HepG2 (cell line): Measurements from ENCODE around the gene CDH13. TPM values are rescaled to one million over a fixed set of nuclear protein-coding genes. Genes with fewer than 3 reads are reported as not detected.

ENCODE experiments used
- ATAC-seq: fragments of 200-7000 bp; cut with Tn5 transposase; 3 replicates; pipeline ENCODE4 v1.9.1; 2020; ENCODE audit warnings: mild to moderate bottlenecking, moderate library complexity
- BruUV-seq: library from RNA; stranded (reverse); fragments of 400-500 nt; replicated peaks from 2 replicates; lab custom pipeline; 2021; lab: Mats Ljungman, UMichigan
- CTCF ChIA-PET: fragments of 300-600 bp; formaldehyde crosslinking; extraction: SDS; loops from one replicate; lab custom pipeline; 2021; ENCODE audit warnings: low total read pairs, inconsistent platforms, low intra/inter-chr PET ratio; lab: Yijun Ruan, JAX
- POLR2A ChIA-PET: fragments of 350-600 bp; sonication (Branson Sonifier 250); formaldehyde crosslinking; loops from one replicate; lab custom pipeline; 2020; ENCODE audit warnings: antibody characterized with exemption, inconsistent platforms; lab: Yijun Ruan, JAX
- DNase-seq: peaks from one replicate; pipeline ENCODE4 v3.0.0-alpha.2; 2015; ENCODE audit warnings: low spot score
- FAIRE-seq: peaks from 3 replicates; lab custom pipeline; 2011; peaks lifted over from hg19 to GRCh38; lab: Jason Lieb, UNC
- H2AFZ ChIP-seq: one replicate; pipeline ENCODE4 v1.6.1; 2011; ENCODE audit warnings: low read length, inconsistent platforms
- H3K27ac ChIP-seq: fragments of 300-600 bp; 3 replicates; pipeline ENCODE4 v1.8.0; 2011; ENCODE audit warnings: mixed run types, mild to moderate bottlenecking, mixed read lengths, low read length, inconsistent platforms; ENCODE audit not compliant: insufficient read depth; ENCODE audit errors: extremely low read length
- H3K27me3 ChIP-seq, 2 experiments: fragments of 200-600 bp in 1 of 2; 2 replicates in 1 of 2; 3 replicates in 1 of 2; pipeline versions ENCODE4 v1.6.0 to v1.8.0; 2011; ENCODE audit warnings: low read length in 2 of 2, mild to moderate bottlenecking in 2 of 2, moderate library complexity in 2 of 2, inconsistent platforms in 1 of 2; ENCODE audit not compliant: insufficient read depth in 2 of 2, control insufficient read depth in 1 of 2
- H3K36me3 ChIP-seq, 2 experiments: fragments of 200-600 bp in 1 of 2; replicated peaks in 1 of 2; 2 replicates in 1 of 2; 3 replicates in 1 of 2; pipeline versions ENCODE4 v1.5.1 to v1.8.0; 2011; ENCODE audit warnings: low read length in 2 of 2, inconsistent platforms in 1 of 2; ENCODE audit not compliant: insufficient read depth in 2 of 2, control insufficient read depth in 1 of 2
- H3K4me1 ChIP-seq: 2 replicates; pipeline ENCODE4 v1.5.1; 2012; ENCODE audit warnings: low read length, inconsistent platforms; ENCODE audit not compliant: insufficient read depth
- H3K4me2 ChIP-seq: 2 replicates; pipeline ENCODE4 v1.6.0; 2011; ENCODE audit warnings: low read depth, low read length, inconsistent platforms
- H3K4me3 ChIP-seq, 3 experiments: fragments of 200-600 bp in 1 of 3; sonication (generic), shearing (Covaris generic) in 1 of 3; replicated peaks in 1 of 3; 2 replicates each; pipeline ENCODE4 v1.5.1; 2011 to 2016; ENCODE audit warnings: low read length in 3 of 3, inconsistent platforms in 2 of 3, low read depth in 2 of 3, mild to moderate bottlenecking in 2 of 3, control low read depth in 1 of 3, mixed read lengths in 1 of 3; ENCODE audit not compliant: insufficient read depth in 1 of 3
- H3K79me2 ChIP-seq: one replicate; pipeline ENCODE4 v1.6.1; 2011; ENCODE audit warnings: low read length, inconsistent platforms; ENCODE audit not compliant: insufficient read depth
- H3K9ac ChIP-seq: 2 replicates; pipeline ENCODE4 v1.6.0; 2011; ENCODE audit warnings: mild to moderate bottlenecking, low read depth, low read length, inconsistent platforms; ENCODE audit not compliant: insufficient read depth
- H3K9me3 ChIP-seq: 2 replicates; pipeline ENCODE4 v1.5.1; 2012; ENCODE audit warnings: mild to moderate bottlenecking, low read length
- H4K20me1 ChIP-seq: 2 replicates; pipeline ENCODE4 v1.6.0; 2011; ENCODE audit warnings: inconsistent platforms, mild to moderate bottlenecking, low read length, moderate library complexity; ENCODE audit not compliant: insufficient read depth
- ARNT ChIP-seq: fragments of 450-650 bp; IDR thresholded peaks from 2 replicates; pipeline ENCODE4 v1.6.1; 2017
- CBX5 ChIP-seq: sonication (generic); formaldehyde crosslinking; IDR thresholded peaks from 2 replicates; pipeline ENCODE4 v1.4.0; 2020; ENCODE audit warnings: missing genetic modification reagents, borderline replicate concordance
- GPBP1L1 ChIP-seq: sonication (generic); formaldehyde crosslinking; IDR thresholded peaks from 2 replicates; pipeline ENCODE4 v1.5.0; 2020; ENCODE audit warnings: mild to moderate bottlenecking, missing genetic modification reagents
- RAD21 ChIP-seq: fragments of 450-650 bp; formaldehyde crosslinking; IDR thresholded peaks from 2 replicates; pipeline ENCODE4 v1.5.0; 2020; ENCODE audit warnings: mild to moderate bottlenecking
- TSC22D2 ChIP-seq: sonication (generic); formaldehyde crosslinking; IDR thresholded peaks from 2 replicates; pipeline ENCODE4 v1.5.1; 2020; ENCODE audit warnings: missing genetic modification reagents, mild to moderate bottlenecking, borderline replicate concordance
- ZHX1 ChIP-seq: sonication (generic); formaldehyde crosslinking; IDR thresholded peaks from 2 replicates; pipeline ENCODE4 v1.8.1; 2022; ENCODE audit warnings: low read depth, mild to moderate bottlenecking, missing genetic modification reagents
- ZNF362 ChIP-seq: sonication (generic); formaldehyde crosslinking; IDR thresholded peaks from 2 replicates; pipeline ENCODE4 v1.4.0; 2020; ENCODE audit warnings: missing genetic modification reagents, mild to moderate bottlenecking, borderline replicate concordance
- ZNF503 ChIP-seq: sonication (generic); formaldehyde crosslinking; IDR thresholded peaks from 2 replicates; pipeline ENCODE4 v1.4.0; 2020; ENCODE audit warnings: missing genetic modification reagents
- ZNF569 ChIP-seq: sonication (generic); formaldehyde crosslinking; IDR thresholded peaks from 2 replicates; pipeline ENCODE4 v1.5.0; 2020; ENCODE audit warnings: mild to moderate bottlenecking, missing genetic modification reagents, moderate library complexity, borderline replicate concordance
- ZSCAN22 ChIP-seq: sonication (generic); formaldehyde crosslinking; IDR thresholded peaks from 2 replicates; pipeline ENCODE4 v1.4.0; 2020; ENCODE audit warnings: mild to moderate bottlenecking, missing genetic modification reagents
- WGBS: methylation state at CpG from one replicate; pipeline ENCODE4 v1.1.6; 2017; ENCODE audit warnings: low lambda C conversion rate; 5-methylcytosine and 5-hydroxymethylcytosine counted together
- in situ Hi-C: cut with HindIII; loops from 2 replicates; pipeline ENCODE4 v1.10.0; 2017; ENCODE audit warnings: low pct_unique_long_range_greater_than_20kb; ENCODE audit not compliant: extremely low pct_ligation_motif_present
- intact Hi-C: fragments of 100-400 bp; cut with micrococcal nuclease; formaldehyde crosslinking; loops from one replicate; pipeline ENCODE4 v1.10.0; 2022; ENCODE audit not compliant: unreplicated experiment
- polyA plus RNA-seq, 8 experiments: library from polyadenylated mRNA; depleted of rRNA in 3 of 8; stranded (reverse) in 7 of 8; unstranded in 1 of 8; fragments of >200 nt; fragmentation: Illumina TruSeq in 4 of 8; extraction: Trizol in 4 of 8; gene quantifications; 2 replicates each; pipeline versions ENCODE4 v1.2.1 to v1.2.3, GENCODE V29; 2011 to 2016; ENCODE audit warnings: low read depth in 4 of 8, missing spikeins in 1 of 8, mixed read lengths in 1 of 8; ENCODE audit not compliant: insufficient read depth in 1 of 8
- total RNA-seq, 5 experiments: library from RNA; depleted of rRNA; stranded (reverse); fragments of >200 nt; fragmentation: Illumina TruSeq; extraction: Trizol; gene quantifications; 2 replicates each; pipeline ENCODE4 v1.2.3, GENCODE V29; 2016; ENCODE audit warnings: low read depth in 1 of 5

The CDH13 gene
- total and polyA plus RNA-seq, 2 of the 13 experiments (the other 11 are each of a cell fraction or from before 2014, with no cell fraction given): not detected

GRCh38 chr16:83335076-83335475 lies 708.3 kb downstream of the CDH13 start:
- ChIA-PET POLR2A (no interaction called here), CTCF (no interaction called here)
- intact Hi-C loops (no loop called here), in situ Hi-C loops (no loop called here)
- DNase-seq: no peak
- FAIRE-seq: no peak
- no TSS peak for BruUV-seq
- Histone ChIP-seq H3K27me3 (no peaks in the 10 kb centered on the region; a peak in 1 of 5 replicates), H3K79me2 (no peaks in the 10 kb centered on the region), H3K9me3 (no peaks in the 10 kb centered on the region), H3K27ac (no peak overlapping the region)
- ATAC-seq: no peak
- TF ChIP-seq ARNT (no peak), GPBP1L1 (no peak), ZNF362 (no peak), ZSCAN22 (no peak), ZNF503 (CRISPR knock-in tag) (no peak), RAD21 (no peak), TSC22D2 (CRISPR knock-in tag) (no peak), ZNF569 (CRISPR knock-in tag) (no peak), CBX5 (CRISPR knock-in tag) (no peak), ZHX1 (CRISPR knock-in tag) (no peak)
- TF ChIP-seq, all 625 proteins: peak for 0
- H3K4me2 ChIP-seq: no peak overlapping the region
- no peak overlapping the region for H3K4me3 ChIP-seq
- no peaks in the 10 kb centered on the region for H3K4me1 ChIP-seq
- H3K9ac ChIP-seq: no peak overlapping the region
- 2% methylated on average over 2 of the region's 2 CpGs for WGBS
- H3K36me3 ChIP-seq: no peaks in the 10 kb centered on the region
- no peak overlapping the region for H2AFZ ChIP-seq
- no peaks in the 10 kb centered on the region for H4K20me1 ChIP-seq
